WTC11 (cell line): ENCODE results near the gene GAK. TPM values are rescaled to one million over a fixed set of nuclear protein-coding genes. Genes with fewer than 3 reads are reported as not detected.
A peak's percentile ranks its signal among the peaks of the same experiment; 100 is the strongest.

Experiments
- ATAC-seq: fragments of 200-7000 bp; cut with Tn5 transposase; 2 replicates; pipeline ENCODE4 v1.10.0; 2021; ENCODE audit warnings: mild to moderate bottlenecking, moderate library complexity
- CTCF ChIA-PET: fragments of 300-600 bp; sonication (Branson Sonifier 250); formaldehyde crosslinking; loops from one replicate; lab custom pipeline; 2021; ENCODE audit warnings: antibody characterized with exemption; lab: Charles Lee
- POLR2A ChIA-PET: fragments of 350-600 bp; sonication (Branson Sonifier 250); formaldehyde crosslinking; loops from one replicate; lab custom pipeline; 2021; ENCODE audit warnings: antibody characterized with exemption; lab: Charles Lee
- DNase-seq: peaks from one replicate; pipeline ENCODE4 v3.0.0; 2021; ENCODE audit warnings: low spot score
- H3K27ac Mint-ChIP-seq: 2 replicates; pipeline ENCODE4 v1.8.0; 2021; ENCODE audit warnings: mixed read lengths
- H3K27me3 Mint-ChIP-seq: 2 replicates; pipeline ENCODE4 v1.8.0; 2021; ENCODE audit warnings: low read depth, mild to moderate bottlenecking, moderate library complexity, mixed read lengths
- H3K36me3 Mint-ChIP-seq: 2 replicates; pipeline ENCODE4 v1.8.0; 2021; ENCODE audit warnings: mixed read lengths
- H3K4me1 Mint-ChIP-seq: 2 replicates; pipeline ENCODE4 v1.8.0; 2022; ENCODE audit warnings: mixed read lengths
- H3K4me3 Mint-ChIP-seq: 2 replicates; pipeline ENCODE4 v1.8.0; 2021; ENCODE audit warnings: mild to moderate bottlenecking, moderate library complexity, mixed read lengths
- H3K9me3 Mint-ChIP-seq: 2 replicates; pipeline ENCODE4 v1.8.0; 2021; ENCODE audit warnings: mixed read lengths
- ATF6 ChIP-seq: sonication (generic); formaldehyde crosslinking; IDR thresholded peaks from 2 replicates; pipeline ENCODE4 v1.8.1; 2023; ENCODE audit warnings: mild to moderate bottlenecking, missing genetic modification reagents
- ERG ChIP-seq: fragments of 250-450 bp; sonication (Bioruptor Pico); IDR thresholded peaks from 2 replicates; pipeline ENCODE4 v1.8.0; 2021; ENCODE audit warnings: mild to moderate bottlenecking
- FOXJ3 ChIP-seq: sonication (generic); formaldehyde crosslinking; IDR thresholded peaks from 2 replicates; pipeline ENCODE4 v1.9.0; 2021; ENCODE audit warnings: missing genetic modification reagents, mild to moderate bottlenecking, borderline replicate concordance
- FOXP4 ChIP-seq: sonication (generic); formaldehyde crosslinking; IDR thresholded peaks from 2 replicates; pipeline ENCODE4 v1.8.0; 2022; ENCODE audit warnings: mild to moderate bottlenecking, missing genetic modification reagents
- GABPB1 ChIP-seq: sonication (generic); formaldehyde crosslinking; IDR thresholded peaks from 2 replicates; pipeline ENCODE4 v1.8.1; 2023; ENCODE audit warnings: mild to moderate bottlenecking, missing genetic modification reagents
- HMGXB4 ChIP-seq: sonication (generic); formaldehyde crosslinking; IDR thresholded peaks from 2 replicates; pipeline ENCODE4 v1.8.1; 2023; ENCODE audit warnings: mild to moderate bottlenecking, moderate library complexity, missing genetic modification reagents
- NFYB ChIP-seq: sonication (generic); formaldehyde crosslinking; conservative IDR thresholded peaks from 2 replicates; pipeline ENCODE4 v1.8.0; 2022; ENCODE audit warnings: low read depth, missing genetic modification reagents
- NR1H2 ChIP-seq: sonication (generic); formaldehyde crosslinking; IDR thresholded peaks from 2 replicates; pipeline ENCODE4 v1.9.0; 2021; ENCODE audit warnings: mild to moderate bottlenecking, moderate library complexity, missing genetic modification reagents
- NR2C2 ChIP-seq: sonication (generic); formaldehyde crosslinking; IDR thresholded peaks from 2 replicates; pipeline ENCODE4 v1.8.0; 2022; ENCODE audit warnings: mild to moderate bottlenecking, missing genetic modification reagents
- OVOL2 ChIP-seq: fragments of 250-450 bp; sonication (Bioruptor Pico); IDR thresholded peaks from 2 replicates; pipeline ENCODE4 v1.9.0; 2021; ENCODE audit warnings: mild to moderate bottlenecking, borderline replicate concordance
- STAT6 ChIP-seq: sonication (generic); formaldehyde crosslinking; conservative IDR thresholded peaks from 2 replicates; pipeline ENCODE4 v1.8.1; 2023; ENCODE audit warnings: mild to moderate bottlenecking, low read depth, missing genetic modification reagents, moderate library complexity
- TEAD4 ChIP-seq: sonication (generic); formaldehyde crosslinking; IDR thresholded peaks from 2 replicates; pipeline ENCODE4 v1.8.0; 2022; ENCODE audit warnings: mild to moderate bottlenecking, missing genetic modification reagents
- TP53 ChIP-seq: sonication (generic); formaldehyde crosslinking; IDR thresholded peaks from 2 replicates; pipeline ENCODE4 v1.8.1; 2023; ENCODE audit warnings: mild to moderate bottlenecking, missing genetic modification reagents
- ZNF138 ChIP-seq: sonication (generic); formaldehyde crosslinking; conservative IDR thresholded peaks from 2 replicates; pipeline ENCODE4 v1.8.1; 2022; ENCODE audit warnings: mild to moderate bottlenecking, moderate library complexity, missing genetic modification reagents
- ZNF281 ChIP-seq: sonication (generic); formaldehyde crosslinking; IDR thresholded peaks from 2 replicates; pipeline ENCODE4 v1.8.0; 2023; ENCODE audit warnings: mild to moderate bottlenecking, missing genetic modification reagents
- ZNF416 ChIP-seq: fragments of 250-450 bp; sonication (Bioruptor Pico); IDR thresholded peaks from 2 replicates; pipeline ENCODE4 v1.9.0; 2021; ENCODE audit warnings: mild to moderate bottlenecking, inconsistent platforms
- total RNA-seq: library from RNA; stranded (reverse); gene quantifications from 3 replicates; pipeline ENCODE4 v1.2.3, GENCODE V29; 2021

GAK gene
- total RNA-seq, 1 experiment from 2014 or later = 121 TPM

GRCh38 chr4:924107-925096 is 7.7 kb downstream of the GAK start:
- H3K9me3 Mint-ChIP-seq = no peaks in the 10 kb centered on the region
- peak overlapping the region; percentile 75 for H3K27ac Mint-ChIP-seq
- ChIA-PET CTCF (interaction anchor here (0.7 kb wide), 1 partner anchor 182 kb away, joined by 3 read pairs; no protein-coding TSS in a partner anchor), POLR2A (interaction anchor here (0.7 kb wide), 1 partner anchor 250 kb away, joined by 7 read pairs; the partner anchor contains the start of genes ATP5ME and MYL5)
- H3K27me3 Mint-ChIP-seq = no peaks in the 10 kb centered on the region
- DNase-seq (no peak), ATAC-seq (peak; percentile 68)
- no peak for TF ChIP-seq ZNF416 (CRISPR knock-in tag)
- no peak for TF ChIP-seq ZNF281
- TF ChIP-seq OVOL2 = no peak
- no peak for TF ChIP-seq NFYB (CRISPR knock-in tag)
- no peak for TF ChIP-seq TEAD4 (CRISPR knock-in tag)
- TF ChIP-seq FOXP4 (CRISPR knock-in tag) = no peak
- no peak for TF ChIP-seq ATF6 (CRISPR knock-in tag)
- TF ChIP-seq NR1H2 = no peak
- no peak for TF ChIP-seq GABPB1 (CRISPR knock-in tag)
- no peak for TF ChIP-seq TP53 (CRISPR knock-in tag)
- TF ChIP-seq HMGXB4 = no peak
- TF ChIP-seq NR2C2 (CRISPR knock-in tag) = no peak
- no peak for TF ChIP-seq ERG (CRISPR knock-in tag)
- no peak for TF ChIP-seq FOXJ3 (CRISPR knock-in tag)
- no peak for TF ChIP-seq ZNF138 (CRISPR knock-in tag)
- no peak for TF ChIP-seq STAT6 (CRISPR knock-in tag)
- no peaks in the 10 kb centered on the region for H3K36me3 Mint-ChIP-seq
- peaks cover 16% of the 10 kb centered on the region for H3K4me1 Mint-ChIP-seq
- no peak overlapping the region for H3K4me3 Mint-ChIP-seq
